Sciatic nerve (tissue), 2 donors: Measurements from ENCODE around the gene ARHGEF11. TPM values are rescaled to one million over a fixed set of nuclear protein-coding genes. Genes with fewer than 3 reads are reported as not detected.
"Not testable (repeated sequence)": the region's sequence is repeated elsewhere in the genome, so short reads cannot be mapped to it uniquely, and the experiment has no call there.

Experiments
- ATAC-seq: fragments of 200-7000 bp; cut with Tn5 transposase; one replicate; pipeline ENCODE4 v1.9.1; 2020; ENCODE audit warnings: mild to moderate bottlenecking, moderate library complexity
- DNase-seq: peaks from one replicate; pipeline ENCODE4 v3.0.0-alpha.2; 2020; ENCODE audit warnings: low spot score
- intact Hi-C: fragments of 100-400 bp; cut with DNase I; formaldehyde crosslinking; loops from one replicate; pipeline ENCODE4 v1.14.2; 2022
- total RNA-seq: library from RNA; stranded (reverse); fragmentation: NEBNext Ultra II Directional; extraction: Animal tissue kit (Norgen Biotek cat#: 25700); gene quantifications from one replicate; pipeline ENCODE4 v1.2.1, GENCODE V29; 2021
- donor health status: DM: no; HTN: no; CAD: no.
- donor health status: DM: no; HTN: no; CAD: no.

Gene ARHGEF11
- total RNA-seq, 1 donor from 2014 or later = 38.4 TPM

GRCh38 chr1:157056269-157056668, 10.7 kb upstream of the ARHGEF11 start:
- intact Hi-C loops = no loop called here
- DNase-seq (no peak), ATAC-seq (no peak)

- intact Hi-C loops, ATAC-seq, DNase-seq: not testable (repeated sequence)
Measured at GRCh38 chr1:157055729-157056128, 10.2 kb upstream of the ARHGEF11 start.

- DNase-seq (no peak), ATAC-seq (no peak)
- intact Hi-C loops = no loop called here
Measured at GRCh38 chr1:157050836-157051235, 5.3 kb upstream of the ARHGEF11 start.

GRCh38 chr1:157047062-157047410, 1.5 kb upstream of the ARHGEF11 start:
- DNase-seq = no peak
- intact Hi-C loops = loop anchor here (5.0 kb wide), 1 partner anchor 310 kb away; no protein-coding TSS in a partner anchor
- ATAC-seq = no peak

GRCh38 chr1:157044326-157044725, 1.2 kb downstream of the ARHGEF11 start:
- no peak for DNase-seq
- no peak for ATAC-seq
- intact Hi-C loops = no loop called here

GRCh38 chr1:157043685-157044084, 1.9 kb downstream of the ARHGEF11 start:
- intact Hi-C loops = no loop called here
- DNase-seq = no peak
- ATAC-seq = no peak

- no peak for DNase-seq
- intact Hi-C loops = no loop called here
- no peak for ATAC-seq
Measured at GRCh38 chr1:157042846-157043245, 2.7 kb downstream of the ARHGEF11 start.

- ATAC-seq = no peak
- intact Hi-C loops = no loop called here
- DNase-seq = no peak
Measured at GRCh38 chr1:157040802-157041201, 4.7 kb downstream of the ARHGEF11 start.

GRCh38 chr1:157035121-157035520, 10.4 kb downstream of the ARHGEF11 start:
- no peak for ATAC-seq
- no peak for DNase-seq
- intact Hi-C loops = no loop called here

GRCh38 chr1:157034137-157034800, 11.3 kb downstream of the ARHGEF11 start:
- DNase-seq (peak; percentile 57), ATAC-seq (peak; percentile 62)
- intact Hi-C loops = no loop called here

- ATAC-seq = no peak
- intact Hi-C loops = no loop called here
- no peak for DNase-seq
Measured at GRCh38 chr1:157033357-157033876, 12.1 kb downstream of the ARHGEF11 start.

GRCh38 chr1:157032303-157032702, 13.2 kb downstream of the ARHGEF11 start:
- intact Hi-C loops = no loop called here
- ATAC-seq = no peak
- DNase-seq = no peak

GRCh38 chr1:157030728-157031127, 14.8 kb downstream of the ARHGEF11 start:
- no peak for DNase-seq
- intact Hi-C loops = no loop called here
- no peak for ATAC-seq

GRCh38 chr1:157028674-157029073, 16.9 kb downstream of the ARHGEF11 start:
- ATAC-seq = no peak
- intact Hi-C loops = no loop called here
- DNase-seq = no peak

- ATAC-seq (peak; percentile 82), DNase-seq (no peak)
- intact Hi-C loops = no loop called here
Measured at GRCh38 chr1:157025856-157026255, 19.7 kb downstream of the ARHGEF11 start.

- no peak for DNase-seq
- ATAC-seq = no peak
- intact Hi-C loops = no loop called here
Measured at GRCh38 chr1:157025385-157025784, 20.2 kb downstream of the ARHGEF11 start.

- no peak for DNase-seq
- ATAC-seq = no peak
- intact Hi-C loops = no loop called here
Measured at GRCh38 chr1:157021688-157022087, 23.9 kb downstream of the ARHGEF11 start.

GRCh38 chr1:157019457-157019856, 26.1 kb downstream of the ARHGEF11 start:
- no peak for DNase-seq
- no peak for ATAC-seq
- intact Hi-C loops = no loop called here

GRCh38 chr1:157011845-157012244, 33.7 kb downstream of the ARHGEF11 start:
- no peak for DNase-seq
- no peak for ATAC-seq
- intact Hi-C loops = no loop called here

GRCh38 chr1:157008502-157008901, 37.0 kb downstream of the ARHGEF11 start:
- ATAC-seq (no peak), DNase-seq (no peak)
- intact Hi-C loops = no loop called here

GRCh38 chr1:157007306-157007705, 38.2 kb downstream of the ARHGEF11 start:
- ATAC-seq = no peak
- no peak for DNase-seq
- intact Hi-C loops = no loop called here
